Adrenal gland (tissue), 12 donors: ENCODE data around the gene EHHADH. TPM values are rescaled to one million over a fixed set of nuclear protein-coding genes. Genes with fewer than 3 reads are reported as not detected.
"Not testable (repeated sequence)": the region's sequence is repeated elsewhere in the genome, so short reads cannot be mapped to it uniquely, and the experiment has no call there.

Source experiments
- DNase-seq, 7 donors: peaks; one replicate each; pipeline ENCODE4 v3.0.0-alpha.2; 2019 to 2020
- H3K27ac ChIP-seq, 5 donors: fragments of 200-600 bp; sonication (generic) in 4 of 5; 1 replicate in 3 of 5; 2 replicates in 2 of 5; pipeline versions ENCODE4 v1.5.1 to v1.8.0; 2016 to 2020; ENCODE audit warnings: mild to moderate bottlenecking in 1 of 5
- H3K27me3 ChIP-seq: fragments of 200-600 bp; 2 replicates; pipeline ENCODE4 v1.8.0; 2021
- H3K36me3 ChIP-seq, 2 donors: fragments of 200-600 bp; replicated peaks in 1 of 2; 1 replicate in 1 of 2; 2 replicates in 1 of 2; pipeline versions ENCODE4 v1.5.1 to v1.8.0; 2018 to 2022
- H3K4me1 ChIP-seq, 2 donors: fragments of 200-600 bp; replicated peaks in 1 of 2; 1 replicate in 1 of 2; 2 replicates in 1 of 2; pipeline versions ENCODE4 v1.5.1 to v1.8.0; 2018 to 2021
- H3K4me3 ChIP-seq, 4 donors: fragments of 200-600 bp; sonication (generic) in 3 of 4; one replicate each; pipeline ENCODE4 v1.5.1; 2016 to 2018
- H3K9me3 ChIP-seq, 3 donors: fragments of 200-600 bp; sonication (generic) in 1 of 3; replicated peaks in 1 of 3; 1 replicate in 2 of 3; 2 replicates in 1 of 3; pipeline versions ENCODE4 v1.5.1 to v1.8.0; 2016 to 2021
- POLR2A ChIP-seq, 2 donors: fragments of 450-650 bp; IDR thresholded peaks; one replicate each; pipeline ENCODE4 v1.6.1; 2017; ENCODE audit warnings: antibody characterized with exemption in 2 of 2, mild to moderate bottlenecking in 2 of 2, moderate library complexity in 1 of 2
- WGBS, 4 donors: extraction: QIAGEN DNeasy Blood & Tissue Kit in 2 of 4; methylation state at CpG; one replicate each; pipeline versions ENCODE4 v1.1.5 to v1.1.7; 2013 to 2017; 5-methylcytosine and 5-hydroxymethylcytosine counted together
- intact Hi-C, 2 donors: fragments of 100-400 bp; cut with DNase I; formaldehyde crosslinking; loops; one replicate each; pipeline versions ENCODE4 v1.14.1 to v1.15.0; 2022 to 2023
- polyA plus RNA-seq, 3 donors: library from polyadenylated mRNA; stranded (reverse); fragments of 200-250 nt in 2 of 3; fragments of 350-450 nt in 1 of 3; fragmentation: Illumina TruSeq in 1 of 3; extraction: RNeasy Lipid Tissue Mini Kit (QIAGEN cat#74804) in 1 of 3; gene quantifications; one replicate each; pipeline ENCODE4 v1.2.3, GENCODE V29; 2013 to 2014
- total RNA-seq, 9 donors: library from RNA; depleted of rRNA in 4 of 9; stranded (reverse); fragments of >200 nt in 4 of 9; fragments of 120-200 nt in 1 of 9; fragmentation: NEBNext Ultra II Directional in 1 of 9; extraction: Animal tissue kit (Norgen Biotek cat#: 25700) in 1 of 9; gene quantifications; one replicate each; pipeline versions ENCODE4 v1.1.0 to v1.2.4, GENCODE V29; 2013 to 2023
- TF ChIP-seq, protein P1 (sequence below), 6 experiments: fragments of 450-650 bp in 4 of 6; fragments of 200-600 bp in 2 of 6; sonication (generic) in 1 of 6; IDR thresholded peaks; 1 replicate in 5 of 6; 2 replicates in 1 of 6; pipeline versions ENCODE4 v1.5.1 to v1.8.0; 2016 to 2021; ENCODE audit warnings: antibody characterized with exemption in 6 of 6, mild to moderate bottlenecking in 2 of 6, moderate library complexity in 1 of 6
- donor health status: healthy with polysubstance abuse.
- donor health status: Bipolar disorder and iron deficiency.
- donor health status: DM: yes; HTN: yes; CAD: no.
- donor health status: DM: no; HTN: no; CAD: no.
- donor health status: DM: no; HTN: no; CAD: no.
- donor health status: DM: yes; HTN: yes; CAD: no.

EHHADH gene
- total and polyA plus RNA-seq, 12 donors, result 1.6 to 7.8 (median 5.9) TPM

DNA sequence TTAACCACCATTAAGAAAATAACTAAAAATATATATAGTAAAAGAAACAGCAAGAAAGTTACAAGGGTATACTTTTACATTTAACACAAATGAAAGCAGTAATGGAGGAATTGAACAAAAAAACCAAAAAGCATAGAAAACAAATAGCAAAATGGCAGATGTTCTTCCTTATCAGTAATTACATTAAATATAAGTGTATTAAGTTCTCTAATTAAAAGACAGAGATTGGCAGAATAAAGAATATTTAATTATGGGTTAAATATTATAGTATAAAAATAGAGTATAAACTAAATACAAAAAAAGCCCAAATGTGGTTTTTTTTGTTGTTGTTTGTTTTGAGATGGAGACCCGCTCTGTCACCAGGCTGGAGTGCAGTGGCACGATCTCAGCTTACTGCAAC lies 20.5 kb downstream of the EHHADH start:
- H3K4me3 ChIP-seq, result no peak overlapping the region
- H3K4me1 ChIP-seq, result no peaks in the 10 kb centered on the region
- no peaks in the 10 kb centered on the region for H3K27me3 ChIP-seq
- no peak for DNase-seq
- no peak for TF ChIP-seq POLR2A (IDR thresholded peaks at IDR 0.05)
- TF ChIP-seq, protein P1, sequence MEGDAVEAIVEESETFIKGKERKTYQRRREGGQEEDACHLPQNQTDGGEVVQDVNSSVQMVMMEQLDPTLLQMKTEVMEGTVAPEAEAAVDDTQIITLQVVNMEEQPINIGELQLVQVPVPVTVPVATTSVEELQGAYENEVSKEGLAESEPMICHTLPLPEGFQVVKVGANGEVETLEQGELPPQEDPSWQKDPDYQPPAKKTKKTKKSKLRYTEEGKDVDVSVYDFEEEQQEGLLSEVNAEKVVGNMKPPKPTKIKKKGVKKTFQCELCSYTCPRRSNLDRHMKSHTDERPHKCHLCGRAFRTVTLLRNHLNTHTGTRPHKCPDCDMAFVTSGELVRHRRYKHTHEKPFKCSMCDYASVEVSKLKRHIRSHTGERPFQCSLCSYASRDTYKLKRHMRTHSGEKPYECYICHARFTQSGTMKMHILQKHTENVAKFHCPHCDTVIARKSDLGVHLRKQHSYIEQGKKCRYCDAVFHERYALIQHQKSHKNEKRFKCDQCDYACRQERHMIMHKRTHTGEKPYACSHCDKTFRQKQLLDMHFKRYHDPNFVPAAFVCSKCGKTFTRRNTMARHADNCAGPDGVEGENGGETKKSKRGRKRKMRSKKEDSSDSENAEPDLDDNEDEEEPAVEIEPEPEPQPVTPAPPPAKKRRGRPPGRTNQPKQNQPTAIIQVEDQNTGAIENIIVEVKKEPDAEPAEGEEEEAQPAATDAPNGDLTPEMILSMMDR (IDR thresholded peaks at IDR 0.05), result no peak
- H3K27ac ChIP-seq, result no peak overlapping the region
- H3K36me3 ChIP-seq, result no peaks in the 10 kb centered on the region
- 94 to 100% (median 94%) methylated on average over 2 of the region's 2 CpGs for WGBS, 4 donors
- intact Hi-C loops, result no loop called here
- H3K9me3 ChIP-seq, result peaks cover 0 to 25% (median 0%) of the 10 kb centered on the region in 3 donors

GRCh38 chr3:185226526-185226925 lies 27.3 kb downstream of the EHHADH start:
- H3K36me3 ChIP-seq, H3K4me3 ChIP-seq, DNase-seq, intact Hi-C loops, H3K27me3 ChIP-seq, H3K4me1 ChIP-seq, H3K27ac ChIP-seq, H3K9me3 ChIP-seq: not testable (repeated sequence)
- 86 to 100% (median 96%) methylated on average over 1 of the region's 1 CpG for WGBS, 4 donors

- Histone ChIP-seq H3K4me3 (no peak overlapping the region), H3K27ac (no peak overlapping the region), H3K36me3 (no peaks in the 10 kb centered on the region), H3K9me3 (no peaks in the 10 kb centered on the region), H3K4me1 (no peaks in the 10 kb centered on the region), H3K27me3 (no peaks in the 10 kb centered on the region)
- intact Hi-C loops, result no loop called here
- TF ChIP-seq, protein P1 (IDR thresholded peaks at IDR 0.05), result no peak
- no peak for TF ChIP-seq POLR2A (IDR thresholded peaks at IDR 0.05)
- no peak for DNase-seq
These were observed 28.3 kb downstream of the EHHADH start for GRCh38 chr3:185225523-185225922.

DNA sequence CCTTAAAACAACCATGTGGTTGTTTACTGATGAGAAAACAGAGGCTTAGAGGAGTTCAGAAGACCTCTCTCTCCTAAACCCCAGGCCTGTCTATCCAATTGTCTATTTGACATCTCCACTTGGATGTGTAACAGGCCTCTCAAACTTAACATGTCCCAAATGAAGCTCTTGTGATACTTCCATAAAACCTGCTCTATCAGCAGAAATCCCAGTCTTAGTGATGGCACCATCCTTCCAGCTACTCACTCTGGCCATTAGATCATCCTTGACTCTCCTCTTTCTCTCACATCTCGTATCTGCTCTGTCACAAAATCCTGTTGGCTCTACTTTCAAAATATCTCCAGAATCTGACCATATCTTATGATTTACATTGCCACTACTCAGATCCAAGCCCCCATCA lies 28.8 kb downstream of the EHHADH start:
- Histone ChIP-seq H3K27me3 (no peaks in the 10 kb centered on the region), H3K27ac (no peak overlapping the region), H3K9me3 (no peaks in the 10 kb centered on the region), H3K4me1 (no peaks in the 10 kb centered on the region), H3K36me3 (no peaks in the 10 kb centered on the region), H3K4me3 (no peak overlapping the region)
- intact Hi-C loops, result no loop called here
- DNase-seq, result no peak
- 87 to 100% (median 99%) methylated on average over 1 of the region's 1 CpG for WGBS, 4 donors
- TF ChIP-seq POLR2A (IDR thresholded peaks at IDR 0.05), result no peak
- TF ChIP-seq, protein P1 (IDR thresholded peaks at IDR 0.05), result no peak

DNA sequence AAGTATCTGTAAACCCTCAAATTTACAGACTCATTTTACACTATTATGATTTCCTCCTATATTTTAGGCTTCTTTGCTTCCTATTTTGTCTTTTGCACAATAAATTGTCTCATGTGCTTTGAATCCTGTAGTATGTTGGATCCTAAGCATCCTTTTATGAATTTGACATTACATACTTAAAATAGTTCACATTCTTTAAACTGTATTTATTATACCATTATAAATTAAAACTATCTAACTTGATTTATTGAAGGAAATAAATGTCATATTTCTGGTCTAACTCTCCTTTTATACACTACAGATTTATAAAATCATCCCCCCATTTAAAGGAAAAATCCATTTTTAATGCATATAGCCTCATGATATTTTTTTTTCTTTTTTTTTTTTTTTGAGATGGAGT lies 32.6 kb downstream of the EHHADH start:
- H3K27me3 ChIP-seq, result no peaks in the 10 kb centered on the region
- no peaks in the 10 kb centered on the region for H3K4me1 ChIP-seq
- no peak for TF ChIP-seq POLR2A (IDR thresholded peaks at IDR 0.05)
- TF ChIP-seq, protein P1 (IDR thresholded peaks at IDR 0.05), result no peak
- H3K27ac ChIP-seq, result no peak overlapping the region
- DNase-seq, result no peak
- intact Hi-C loops, result no loop called here
- no peaks in the 10 kb centered on the region for H3K36me3 ChIP-seq
- no peaks in the 10 kb centered on the region for H3K9me3 ChIP-seq
- no peak overlapping the region for H3K4me3 ChIP-seq
